Heart left ventricle (tissue), 16 donors: Measurements from ENCODE around the gene LELP1. TPM values are rescaled to one million over a fixed set of nuclear protein-coding genes. Genes with fewer than 3 reads are reported as not detected.

Experiments
- ATAC-seq, 4 donors: fragments of 200-7000 bp; cut with Tn5 transposase; one replicate each; pipeline ENCODE4 v1.9.1; 2020 to 2022; ENCODE audit warnings: moderate library complexity in 4 of 4, mild to moderate bottlenecking in 3 of 4, moderate number of reproducible peaks in 1 of 4
- DNase-seq, 5 donors: peaks; one replicate each; pipeline ENCODE4 v3.0.0-alpha.2; 2020
- H3K27ac ChIP-seq, 12 donors: fragments of 200-600 bp; sonication (generic) in 4 of 12; one replicate each; pipeline versions ENCODE4 v1.5.0 to v1.8.0; 2016 to 2022; ENCODE audit warnings: mild to moderate bottlenecking in 2 of 12
- H3K27me3 ChIP-seq, 9 donors: fragments of 200-600 bp; sonication (generic) in 2 of 9; one replicate each; pipeline versions ENCODE4 v1.5.1 to v1.8.0; 2016 to 2022; ENCODE audit warnings: mild to moderate bottlenecking in 3 of 9
- H3K36me3 ChIP-seq, 9 donors: fragments of 200-600 bp; sonication (generic) in 2 of 9; one replicate each; pipeline versions ENCODE4 v1.5.0 to v1.8.0; 2018 to 2022; ENCODE audit warnings: mild to moderate bottlenecking in 2 of 9
- H3K4me1 ChIP-seq, 12 donors: fragments of 200-600 bp; sonication (generic) in 4 of 12; one replicate each; pipeline versions ENCODE4 v1.5.0 to v1.8.0; 2016 to 2022; ENCODE audit warnings: mild to moderate bottlenecking in 3 of 12
- H3K4me3 ChIP-seq, 12 donors: fragments of 200-600 bp; sonication (generic) in 4 of 12; one replicate each; pipeline versions ENCODE4 v1.5.0 to v1.8.0; 2017 to 2022; ENCODE audit warnings: mild to moderate bottlenecking in 9 of 12, moderate library complexity in 4 of 12
- H3K9me3 ChIP-seq, 12 donors: fragments of 200-600 bp; sonication (generic) in 4 of 12; one replicate each; pipeline versions ENCODE4 v1.5.0 to v1.8.0; 2016 to 2022; ENCODE audit warnings: mild to moderate bottlenecking in 1 of 12
- POLR2A ChIP-seq, 2 donors: fragments of 450-650 bp; IDR thresholded peaks; one replicate each; pipeline ENCODE4 v1.6.1; 2017; ENCODE audit warnings: antibody characterized with exemption in 2 of 2, mild to moderate bottlenecking in 2 of 2, moderate library complexity in 2 of 2
- WGBS, 4 donors: extraction: QIAGEN DNeasy Blood & Tissue Kit in 2 of 4; methylation state at CpG; one replicate each; pipeline versions ENCODE4 v1.1.5 to v1.1.7; 2013 to 2018; 5-methylcytosine and 5-hydroxymethylcytosine counted together
- intact Hi-C, 10 donors: fragments of 100-400 bp; cut with DNase I; formaldehyde crosslinking; loops; one replicate each; pipeline versions ENCODE4 v1.11.1 to v1.14.2; 2022
- long read RNA-seq, 3 donors: library from polyadenylated mRNA; unstranded; transcript quantifications; one replicate each; pipeline ENCODE4 v2.0.0, GENCODE V29; 2020 to 2021
- polyA plus RNA-seq, 2 donors: library from polyadenylated mRNA; stranded (reverse); fragments of 200-250 nt; gene quantifications; one replicate each; pipeline ENCODE4 v1.2.3, GENCODE V29; 2013
- total RNA-seq, 9 donors: library from RNA; depleted of rRNA in 2 of 9; stranded (reverse); fragments of >200 nt in 2 of 9; fragmentation: NEBNext Ultra II Directional in 3 of 9; extraction: Animal tissue kit (Norgen Biotek cat#: 25700) in 3 of 9; gene quantifications; one replicate each; pipeline versions ENCODE4 v1.1.0 to v1.2.4, GENCODE V29; 2016 to 2023
- TF ChIP-seq, protein P1 (sequence below), 12 donors: fragments of 200-600 bp; sonication (generic) in 4 of 12; IDR thresholded peaks; one replicate each; pipeline versions ENCODE4 v1.5.0 to v1.8.0; 2018 to 2022; ENCODE audit warnings: antibody characterized with exemption in 12 of 12, mild to moderate bottlenecking in 5 of 12
- donor health status: ischemic (EF 13 %, LVEDD 7.1; RV severe dilation, severe dysfunction).
- donor health status: healthy with polysubstance abuse.
- donor health status: DM: no; HTN: yes; CAD: no.
- donor health status: DM: no; HTN: no; CAD: no.
- donor health status: ischemic (EF 25% LVEDD 6.9; RV normal size, moderate dysfunction).
- donor health status: ischemic (EF 25% LVEDD 5.7; RV mildly dilated, moderate dysfunction).
- donor health status: healthy.
- donor health status: DM: yes; HTN: yes; CAD: no.
- donor health status: ischemic (EF 35%, LVEDD 5.7; RV mildly dilated, moderate dysfunction).
- donor health status: nonischemic (EF 11% LVEDD 7.7; RV severe dilation, severe dysfunction).
- donor health status: DM: yes; HTN: yes; CAD: no.
- donor health status: PGD.
- donor health status: ischemic (EF 29% LVEDD 5.4; RV normal size, mild dysfunction).
- donor health status: nonischemic (EF 23%, LVEDD 6.1; RV moderate dilation, normal function).

Gene LELP1
- total RNA-seq (not detected), polyA plus RNA-seq (not detected)
- long read RNA-seq, donor 1: 0 reads
- long read RNA-seq, donor 2: 0 reads
- long read RNA-seq, donor 3: 0 reads

DNA sequence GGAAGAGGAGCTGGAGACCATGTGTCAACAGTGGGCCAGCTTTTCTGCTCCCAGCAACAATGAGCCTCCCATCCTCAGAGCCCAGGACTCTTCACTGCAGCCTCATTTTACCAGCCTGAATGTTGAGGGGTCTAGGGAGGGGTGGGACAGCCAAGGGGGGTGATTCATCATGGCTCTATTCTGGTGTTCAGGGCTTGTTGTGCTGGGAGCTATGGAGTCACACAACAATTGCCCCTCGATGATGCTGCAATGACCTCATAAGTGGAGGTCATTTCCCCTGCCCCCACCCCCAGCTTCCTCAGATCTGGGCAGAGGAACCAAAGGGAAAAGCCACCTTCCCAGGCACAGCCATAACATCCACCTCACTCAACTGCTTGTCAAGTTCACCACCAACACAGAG lies at the start of gene LELP1:
Gene LELP1, plus strand, starts transcription at position 301 of the 400 bp plus-strand sequence. CDS start 1,278 bp downstream, outside the sequence.
- Histone ChIP-seq H3K36me3 (no peaks in the 10 kb centered on the region), H3K9me3 (no peaks in the 10 kb centered on the region), H3K4me1 (no peaks in the 10 kb centered on the region), H3K27me3 (peaks cover 0 to 21% (median 2%) of the 10 kb centered on the region in 9 donors), H3K27ac (no peak within 1 kb of the TSS), H3K4me3 (no peak within 1 kb of the TSS)
- DNase-seq (no peak), ATAC-seq (no peak)
- TF ChIP-seq, protein P1, sequence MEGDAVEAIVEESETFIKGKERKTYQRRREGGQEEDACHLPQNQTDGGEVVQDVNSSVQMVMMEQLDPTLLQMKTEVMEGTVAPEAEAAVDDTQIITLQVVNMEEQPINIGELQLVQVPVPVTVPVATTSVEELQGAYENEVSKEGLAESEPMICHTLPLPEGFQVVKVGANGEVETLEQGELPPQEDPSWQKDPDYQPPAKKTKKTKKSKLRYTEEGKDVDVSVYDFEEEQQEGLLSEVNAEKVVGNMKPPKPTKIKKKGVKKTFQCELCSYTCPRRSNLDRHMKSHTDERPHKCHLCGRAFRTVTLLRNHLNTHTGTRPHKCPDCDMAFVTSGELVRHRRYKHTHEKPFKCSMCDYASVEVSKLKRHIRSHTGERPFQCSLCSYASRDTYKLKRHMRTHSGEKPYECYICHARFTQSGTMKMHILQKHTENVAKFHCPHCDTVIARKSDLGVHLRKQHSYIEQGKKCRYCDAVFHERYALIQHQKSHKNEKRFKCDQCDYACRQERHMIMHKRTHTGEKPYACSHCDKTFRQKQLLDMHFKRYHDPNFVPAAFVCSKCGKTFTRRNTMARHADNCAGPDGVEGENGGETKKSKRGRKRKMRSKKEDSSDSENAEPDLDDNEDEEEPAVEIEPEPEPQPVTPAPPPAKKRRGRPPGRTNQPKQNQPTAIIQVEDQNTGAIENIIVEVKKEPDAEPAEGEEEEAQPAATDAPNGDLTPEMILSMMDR (IDR thresholded peaks at IDR 0.05): no peak
- no peak for TF ChIP-seq POLR2A (IDR thresholded peaks at IDR 0.05)
- WGBS, 4 donors: 50 to 67% (median 59%) methylated on average over 1 of the region's 1 CpG; no CpG with 5 or more reads in 1 of the 4 donors
- intact Hi-C loops: no loop called here

DNA sequence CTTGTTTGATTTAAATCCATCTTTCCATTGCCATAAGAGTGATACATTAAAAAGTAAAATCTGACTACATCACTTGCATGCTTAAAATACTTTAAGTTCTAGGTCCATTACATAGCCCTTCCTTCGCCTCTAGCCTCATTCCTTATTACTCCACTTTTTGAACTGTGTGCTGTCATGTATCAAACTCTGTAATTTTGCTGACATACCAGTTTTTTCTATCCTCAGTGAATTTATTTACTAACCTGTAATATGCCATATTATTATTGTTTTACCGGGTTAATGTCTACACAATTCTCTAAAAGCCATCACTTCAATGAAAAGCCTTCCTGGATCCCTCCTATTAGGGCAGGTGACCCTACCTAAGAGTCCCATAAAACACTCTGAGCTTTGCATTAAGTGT lies 47.7 kb upstream of the LELP1 start:
- Histone ChIP-seq H3K27me3 (peaks cover 0 to 7% (median 0%) of the 10 kb centered on the region in 9 donors), H3K9me3 (peaks cover 0 to 13% (median 0%) of the 10 kb centered on the region in 12 donors), H3K36me3 (no peaks in the 10 kb centered on the region), H3K4me1 (no peaks in the 10 kb centered on the region), H3K4me3 (no peak overlapping the region), H3K27ac (no peak overlapping the region)
- no peak for ATAC-seq
- TF ChIP-seq, protein P1 (IDR thresholded peaks at IDR 0.05): no peak
- no peak for TF ChIP-seq POLR2A (IDR thresholded peaks at IDR 0.05)
- DNase-seq: no peak
- 78 to 90% (median 84%) methylated on average over 2 of the region's 2 CpGs for WGBS, 4 donors
- intact Hi-C loops: no loop called here

DNA sequence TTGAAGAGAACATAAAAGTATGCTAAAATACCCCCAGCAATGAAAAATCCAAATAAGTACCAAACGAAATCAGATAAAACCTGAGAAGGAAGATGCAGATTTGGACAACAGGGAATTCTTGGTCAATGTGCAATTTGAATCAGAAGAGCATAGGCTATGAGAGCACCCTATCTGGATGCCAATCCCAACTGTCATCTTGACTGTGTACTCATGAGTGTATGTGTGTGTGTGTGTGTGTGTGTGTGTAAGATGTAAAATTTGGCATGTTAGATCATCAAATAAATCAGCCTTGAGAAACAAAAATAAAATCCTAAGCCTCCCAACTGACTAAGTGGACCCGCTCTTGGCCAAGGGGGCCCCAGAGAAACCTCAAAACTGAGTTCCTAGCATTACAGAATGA lies 34.5 kb upstream of the LELP1 start:
- ATAC-seq: no peak
- Histone ChIP-seq H3K27me3 (no peaks in the 10 kb centered on the region), H3K9me3 (no peaks in the 10 kb centered on the region), H3K36me3 (no peaks in the 10 kb centered on the region), H3K4me1 (no peaks in the 10 kb centered on the region), H3K4me3 (no peak overlapping the region), H3K27ac (no peak overlapping the region)
- intact Hi-C loops: no loop called here
- no peak for TF ChIP-seq POLR2A (IDR thresholded peaks at IDR 0.05)
- TF ChIP-seq, protein P1 (IDR thresholded peaks at IDR 0.05): no peak
- no peak for DNase-seq
- 62 to 75% (median 66%) methylated on average over 2 of the region's 2 CpGs for WGBS, 4 donors

DNA sequence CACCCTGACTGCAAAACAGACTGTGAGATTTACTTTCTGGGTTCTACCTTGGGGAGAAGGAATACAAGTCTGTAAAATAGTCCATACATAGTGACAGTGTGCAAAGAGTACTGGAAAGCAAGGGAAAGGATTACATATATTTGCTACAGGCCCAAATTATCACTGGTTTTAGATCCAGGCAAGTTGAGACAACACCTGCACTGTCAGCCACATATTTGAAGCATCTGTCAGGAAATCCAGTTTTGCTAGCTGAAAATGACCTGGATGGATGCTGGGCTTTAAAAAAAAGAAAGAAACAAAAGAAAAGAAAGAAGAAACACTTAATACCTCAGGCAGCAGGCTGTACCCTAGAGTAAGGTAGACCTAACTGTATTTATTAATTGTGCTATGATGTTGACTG lies 28.6 kb upstream of the LELP1 start:
- intact Hi-C loops: no loop called here
- Histone ChIP-seq H3K4me3 (no peak overlapping the region), H3K36me3 (no peaks in the 10 kb centered on the region), H3K27ac (no peak overlapping the region), H3K4me1 (no peaks in the 10 kb centered on the region), H3K9me3 (peaks cover 0 to 3% (median 0%) of the 10 kb centered on the region in 12 donors), H3K27me3 (no peaks in the 10 kb centered on the region)
- no peak for ATAC-seq
- no peak for DNase-seq
- TF ChIP-seq, protein P1 (IDR thresholded peaks at IDR 0.05): no peak
- TF ChIP-seq POLR2A (IDR thresholded peaks at IDR 0.05): no peak
